Calu3 (cell line): Measurements from ENCODE around the gene TANGO6. TPM values are rescaled to one million over a fixed set of nuclear protein-coding genes. Genes with fewer than 3 reads are reported as not detected.
"Not testable (repeated sequence)": the region's sequence is repeated elsewhere in the genome, so short reads cannot be mapped to it uniquely, and the experiment has no call there.

Source experiments
- BruUV-seq: library from RNA; stranded (reverse); fragments of 400-500 nt; replicated peaks from 2 replicates; lab custom pipeline; 2021; lab: Mats Ljungman, UMichigan
- CTCF ChIA-PET: fragments of 300-600 bp; sonication (Branson Sonifier 250); formaldehyde crosslinking; loops from one replicate; lab custom pipeline; 2022; ENCODE audit warnings: antibody characterized with exemption; lab: Charles Lee
- DNase-seq: peaks from one replicate; pipeline ENCODE4 v3.0.0; 2022
- H3K27ac Mint-ChIP-seq: one replicate; pipeline ENCODE4 v1.8.0; 2022; ENCODE audit warnings: mixed read lengths; ENCODE audit not compliant: unreplicated experiment
- H3K27me3 Mint-ChIP-seq: one replicate; pipeline ENCODE4 v1.8.0; 2022; ENCODE audit warnings: mixed read lengths; ENCODE audit not compliant: unreplicated experiment
- H3K36me3 Mint-ChIP-seq: one replicate; pipeline ENCODE4 v1.8.0; 2022; ENCODE audit warnings: mild to moderate bottlenecking, moderate library complexity, mixed read lengths; ENCODE audit not compliant: insufficient read depth, unreplicated experiment
- H3K4me1 Mint-ChIP-seq: one replicate; pipeline ENCODE4 v1.8.0; 2022; ENCODE audit warnings: mild to moderate bottlenecking, low read depth, mixed read lengths; ENCODE audit not compliant: unreplicated experiment
- H3K4me3 Mint-ChIP-seq: one replicate; pipeline ENCODE4 v1.8.0; 2022; ENCODE audit warnings: mild to moderate bottlenecking, low read depth, moderate library complexity, mixed read lengths; ENCODE audit not compliant: unreplicated experiment
- H3K9me3 Mint-ChIP-seq: one replicate; pipeline ENCODE4 v1.8.0; 2022; ENCODE audit warnings: low read depth, mixed read lengths; ENCODE audit not compliant: unreplicated experiment
- intact Hi-C: fragments of 100-400 bp; cut with micrococcal nuclease; formaldehyde crosslinking; loops from one replicate; pipeline ENCODE4 v1.10.0; 2022; ENCODE audit not compliant: unreplicated experiment
- total RNA-seq: library from RNA; stranded (reverse); gene quantifications from 2 replicates; pipeline ENCODE4 v1.2.3, GENCODE V29; 2022
- TF ChIP-seq, protein P1 (sequence below): fragments of 200-600 bp; IDR thresholded peaks from one replicate; pipeline ENCODE4 v1.8.0; 2022; ENCODE audit warnings: antibody characterized with exemption; ENCODE audit not compliant: unreplicated experiment

TANGO6 gene
- total RNA-seq, 1 experiment from 2014 or later, result 18.0 TPM

DNA sequence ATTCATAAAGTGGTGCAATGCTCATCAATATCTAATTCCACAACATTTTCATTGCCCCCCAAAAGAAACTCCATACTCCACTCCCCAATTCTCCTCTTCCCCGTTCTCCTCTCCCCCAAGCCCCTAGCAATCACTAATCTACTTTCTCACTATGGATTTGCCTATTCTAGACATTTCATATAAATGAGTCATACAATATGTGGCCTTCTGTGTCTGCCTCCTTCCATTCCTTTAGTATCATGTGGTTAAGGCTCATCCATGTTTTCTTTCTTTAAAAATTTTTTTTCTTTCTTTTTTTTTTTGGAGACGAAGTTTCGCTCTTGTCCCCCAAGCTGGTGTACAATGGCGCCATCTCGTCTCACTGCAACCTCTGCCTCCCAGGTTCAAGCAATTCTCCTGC, 205.8 kb downstream of the TANGO6 start:
- H3K4me3 Mint-ChIP-seq, result no peak overlapping the region
- no peaks in the 10 kb centered on the region for H3K9me3 Mint-ChIP-seq
- CTCF ChIA-PET, result interaction anchor here (0.6 kb wide), 1 partner anchor 74 kb away, joined by 10 read pairs; no protein-coding TSS in a partner anchor
- TF ChIP-seq, protein P1, sequence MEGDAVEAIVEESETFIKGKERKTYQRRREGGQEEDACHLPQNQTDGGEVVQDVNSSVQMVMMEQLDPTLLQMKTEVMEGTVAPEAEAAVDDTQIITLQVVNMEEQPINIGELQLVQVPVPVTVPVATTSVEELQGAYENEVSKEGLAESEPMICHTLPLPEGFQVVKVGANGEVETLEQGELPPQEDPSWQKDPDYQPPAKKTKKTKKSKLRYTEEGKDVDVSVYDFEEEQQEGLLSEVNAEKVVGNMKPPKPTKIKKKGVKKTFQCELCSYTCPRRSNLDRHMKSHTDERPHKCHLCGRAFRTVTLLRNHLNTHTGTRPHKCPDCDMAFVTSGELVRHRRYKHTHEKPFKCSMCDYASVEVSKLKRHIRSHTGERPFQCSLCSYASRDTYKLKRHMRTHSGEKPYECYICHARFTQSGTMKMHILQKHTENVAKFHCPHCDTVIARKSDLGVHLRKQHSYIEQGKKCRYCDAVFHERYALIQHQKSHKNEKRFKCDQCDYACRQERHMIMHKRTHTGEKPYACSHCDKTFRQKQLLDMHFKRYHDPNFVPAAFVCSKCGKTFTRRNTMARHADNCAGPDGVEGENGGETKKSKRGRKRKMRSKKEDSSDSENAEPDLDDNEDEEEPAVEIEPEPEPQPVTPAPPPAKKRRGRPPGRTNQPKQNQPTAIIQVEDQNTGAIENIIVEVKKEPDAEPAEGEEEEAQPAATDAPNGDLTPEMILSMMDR, result no peak
- intact Hi-C loops, result no loop called here
- no TSS peak for BruUV-seq
- H3K36me3 Mint-ChIP-seq, result no peaks in the 10 kb centered on the region
- H3K4me1 Mint-ChIP-seq, result peaks cover 14% of the 10 kb centered on the region
- H3K27ac Mint-ChIP-seq, result peak overlapping the region; percentile 19
- no peak for DNase-seq
- H3K27me3 Mint-ChIP-seq, result no peaks in the 10 kb centered on the region

DNA sequence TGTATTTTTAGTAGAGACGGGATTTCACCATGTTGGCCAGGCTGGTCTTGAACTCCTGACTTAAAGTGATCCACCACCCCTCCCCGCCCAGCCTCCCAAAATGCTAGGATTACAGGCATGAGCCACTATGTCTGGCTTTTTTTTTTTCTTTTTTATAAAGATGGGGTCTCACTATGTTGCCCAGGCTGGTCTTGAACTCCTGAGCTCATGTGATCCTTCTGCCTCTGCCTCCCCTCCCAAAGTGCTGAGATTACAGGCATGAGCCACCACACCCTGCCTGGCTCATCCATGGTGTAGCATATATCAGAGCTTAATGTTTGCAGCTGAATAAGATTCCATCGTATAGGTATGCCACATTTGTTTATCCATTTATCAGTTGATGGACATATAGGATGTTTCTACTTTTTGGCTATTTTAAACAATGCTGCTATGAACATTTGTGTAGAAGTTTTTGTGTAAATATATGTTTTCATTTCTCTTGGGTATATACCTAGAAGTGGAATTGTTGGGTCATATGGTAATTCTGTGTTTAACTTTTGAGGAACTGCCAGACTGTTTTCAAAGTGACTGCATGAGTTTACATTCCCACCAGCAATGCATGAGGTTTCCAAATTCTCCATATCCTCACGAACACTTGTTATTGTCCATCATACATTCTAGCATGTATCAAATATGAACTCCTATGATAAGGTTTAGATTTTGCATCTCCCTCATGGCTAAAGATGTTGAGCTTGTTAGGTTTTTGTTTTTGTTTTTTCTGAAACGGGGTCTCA, 206.5 kb downstream of the TANGO6 start:
- CTCF ChIA-PET, result interaction anchor here (0.5 to 0.6 kb wide), 2 partner anchors 74 to 101 kb away, joined by 5 to 10 read pairs; no protein-coding TSS in a partner anchor
- intact Hi-C loops, result no loop called here
- Mint-ChIP-seq H3K4me3 (no peak overlapping the region), H3K27ac (no peak overlapping the region), H3K9me3 (no peaks in the 10 kb centered on the region), H3K36me3 (no peaks in the 10 kb centered on the region), H3K4me1 (peaks cover 14% of the 10 kb centered on the region), H3K27me3 (no peaks in the 10 kb centered on the region)
- BruUV-seq, result no TSS peak
- TF ChIP-seq, protein P1, result no peak
- no peak for DNase-seq

DNA sequence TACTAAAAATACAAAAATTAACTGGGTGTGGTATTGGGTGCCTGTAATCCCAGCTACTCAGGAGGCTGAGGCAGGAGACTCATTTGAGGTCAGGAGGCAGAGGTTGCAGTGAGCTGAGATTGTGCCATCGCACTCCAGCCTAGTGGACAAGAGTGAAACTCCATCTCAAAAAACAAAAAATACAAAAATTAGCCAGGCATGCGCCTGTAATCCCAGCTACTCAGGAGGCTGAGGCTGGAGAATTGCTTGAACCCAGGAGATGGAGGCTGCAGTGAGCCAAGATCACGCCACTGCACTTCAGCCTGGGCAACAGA, 208.1 kb downstream of the TANGO6 start:
- CTCF ChIA-PET, result interaction anchor here (0.7 kb wide), 1 partner anchor 22 kb away, joined by 4 read pairs; no protein-coding TSS in a partner anchor
- intact Hi-C loops, DNase-seq, H3K27me3 Mint-ChIP-seq, H3K9me3 Mint-ChIP-seq, H3K4me3 Mint-ChIP-seq, BruUV-seq, H3K27ac Mint-ChIP-seq, H3K36me3 Mint-ChIP-seq: not testable (repeated sequence)
- TF ChIP-seq, protein P1, result peak; percentile 56
- peaks cover 14% of the 10 kb centered on the region for H3K4me1 Mint-ChIP-seq

DNA sequence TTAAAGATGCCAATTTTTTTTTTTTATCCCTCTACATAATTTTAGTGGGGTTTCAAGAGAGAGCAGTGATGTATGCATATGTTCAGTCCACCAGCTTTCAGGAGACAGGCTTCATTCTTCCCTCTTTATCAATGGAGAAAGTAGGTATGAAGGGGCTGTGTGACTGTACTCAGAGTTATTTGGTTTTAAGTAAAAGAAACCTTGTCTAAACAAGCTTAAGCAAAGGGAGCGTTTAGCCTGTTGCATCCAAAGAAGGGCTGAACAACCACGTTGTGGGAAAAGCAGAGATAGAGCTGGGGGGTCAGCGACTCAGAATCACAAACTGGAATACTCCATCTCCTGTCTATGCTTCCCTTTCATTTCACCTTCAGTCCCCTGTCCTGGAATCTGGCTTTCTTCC, 211.7 kb downstream of the TANGO6 start:
- no peak overlapping the region for H3K27ac Mint-ChIP-seq
- CTCF ChIA-PET, result no interaction called here
- no TSS peak for BruUV-seq

More for the DNA sequence above, 211.7 kb downstream of the TANGO6 start:
- H3K9me3 Mint-ChIP-seq, result no peaks in the 10 kb centered on the region
- no peak overlapping the region for H3K4me3 Mint-ChIP-seq
- TF ChIP-seq, protein P1, result no peak
- intact Hi-C loops, result no loop called here
- no peak for DNase-seq
- peaks cover 15% of the 10 kb centered on the region for H3K4me1 Mint-ChIP-seq
- no peaks in the 10 kb centered on the region for H3K27me3 Mint-ChIP-seq
- H3K36me3 Mint-ChIP-seq, result no peaks in the 10 kb centered on the region
